Bone marrow (tissue), 2 donors: Measurements from ENCODE around the gene GNB1L.
"Not testable (repeated sequence)": the region's sequence is repeated elsewhere in the genome, so short reads cannot be mapped to it uniquely, and the experiment has no call there.

Experiments
- DNase-seq, 2 donors: peaks; one replicate each; lab custom pipeline; 2025; lab: John Stamatoyannopoulos, UW

The GNB1L gene

GRCh38 chr22:19795617-19796008, 59.1 kb downstream of the GNB1L start:
- no peak for DNase-seq

GRCh38 chr22:19793661-19794310, 60.9 kb downstream of the GNB1L start:
- DNase-seq: no peak

GRCh38 chr22:19793161-19793560, 61.5 kb downstream of the GNB1L start:
- no peak for DNase-seq

GRCh38 chr22:19792383-19792896, 62.2 kb downstream of the GNB1L start:
- not testable (repeated sequence) for DNase-seq

- no peak for DNase-seq
These were observed 62.8 kb downstream of the GNB1L start for GRCh38 chr22:19791894-19792293.

GRCh38 chr22:19791243-19791642, 63.4 kb downstream of the GNB1L start:
- DNase-seq: no peak

GRCh38 chr22:19789828-19790227, 64.8 kb downstream of the GNB1L start:
- no peak for DNase-seq

- DNase-seq: no peak
These were observed 65.3 kb downstream of the GNB1L start for GRCh38 chr22:19789406-19789805.

GRCh38 chr22:19788661-19789225, 65.9 kb downstream of the GNB1L start:
- DNase-seq: no peak

GRCh38 chr22:19787849-19788141, 66.9 kb downstream of the GNB1L start:
- DNase-seq: no peak

GRCh38 chr22:19786959-19787848, 67.5 kb downstream of the GNB1L start:
- DNase-seq: no peak

GRCh38 chr22:19786264-19786585, 68.4 kb downstream of the GNB1L start:
- no peak for DNase-seq

GRCh38 chr22:19785461-19786263, 69.0 kb downstream of the GNB1L start:
- DNase-seq: no peak

GRCh38 chr22:19784384-19785175, 70.1 kb downstream of the GNB1L start:
- DNase-seq: no peak

- DNase-seq: no peak
These were observed 70.9 kb downstream of the GNB1L start for GRCh38 chr22:19783586-19784383.

GRCh38 chr22:19782533-19782932, 72.1 kb downstream of the GNB1L start:
- no peak for DNase-seq

- DNase-seq: no peak
These were observed 74.9 kb downstream of the GNB1L start for GRCh38 chr22:19779685-19780268.

- no peak for DNase-seq
These were observed 75.7 kb downstream of the GNB1L start for GRCh38 chr22:19779011-19779421.

- not testable (repeated sequence) for DNase-seq
These were observed 77.5 kb downstream of the GNB1L start for GRCh38 chr22:19777192-19777591.

- no peak for DNase-seq
These were observed 78.1 kb downstream of the GNB1L start for GRCh38 chr22:19776433-19777031.
